SK-N-SH (cell line): ENCODE measurements around the gene CDK6. TPM values are rescaled to one million over a fixed set of nuclear protein-coding genes. Genes with fewer than 3 reads are reported as not detected.

Experiments
- CTCF ChIA-PET: fragments of 300-600, 350-600 bp; formaldehyde crosslinking; extraction: SDS; loops from one replicate; lab custom pipeline; 2021; lab: Yijun Ruan, JAX
- POLR2A ChIA-PET: fragments of 350-600 bp; sonication (Branson Sonifier 250); formaldehyde crosslinking; extraction: SDS; loops from one replicate; lab custom pipeline; 2020; ENCODE audit warnings: antibody characterized with exemption, inconsistent platforms; lab: Yijun Ruan, JAX
- DNase-seq: peaks from one replicate; pipeline ENCODE4 v3.0.0; 2012
- H2AFZ ChIP-seq: fragments of 200-600 bp; sonication (generic); 2 replicates; pipeline ENCODE4 v1.8.1; 2016; ENCODE audit warnings: antibody characterized with exemption, mild to moderate bottlenecking, low read depth
- H3F3A ChIP-seq: fragments of 200-600 bp; sonication (generic); replicated peaks from 2 replicates; pipeline ENCODE3; 2016; ENCODE audit warnings: antibody characterized with exemption, mild to moderate bottlenecking; ENCODE audit not compliant: insufficient read depth
- H3K27ac ChIP-seq, 2 experiments: fragments of 200-500 bp in 1 of 2; fragments of 200-600 bp in 1 of 2; sonication (Bioruptor generic) in 1 of 2; sonication (generic), shearing (Covaris generic) in 1 of 2; 2 replicates each; pipeline versions ENCODE4 v1.5.1 to v1.6.1; 2014 to 2016; ENCODE audit warnings: low read depth in 2 of 2, inconsistent platforms in 1 of 2, low read length in 1 of 2, mild to moderate bottlenecking in 1 of 2, mixed read lengths in 1 of 2
- H3K27me3 ChIP-seq: fragments of 200-600 bp; sonication (generic), shearing (Covaris generic); 2 replicates; pipeline ENCODE4 v1.6.1; 2016; ENCODE audit warnings: mixed run types; ENCODE audit not compliant: insufficient read depth
- H3K36me3 ChIP-seq, 2 experiments: fragments of 200-500 bp in 1 of 2; fragments of 200-600 bp in 1 of 2; sonication (Bioruptor generic) in 1 of 2; sonication (generic) in 1 of 2; replicated peaks in 1 of 2; 2 replicates each; pipeline versions ENCODE3 to v1.5.1; 2014 to 2016; ENCODE audit warnings: low read length in 1 of 2, mild to moderate bottlenecking in 1 of 2; ENCODE audit not compliant: insufficient read depth in 2 of 2, control insufficient read depth in 1 of 2
- H3K4me1 ChIP-seq, 2 experiments: fragments of 200-500 bp in 1 of 2; fragments of 200-600 bp in 1 of 2; sonication (Bioruptor generic) in 1 of 2; sonication (generic), shearing (Covaris generic) in 1 of 2; 2 replicates each; pipeline versions ENCODE4 v1.5.1 to v1.6.1; 2014 to 2016; ENCODE audit warnings: low read depth in 1 of 2, low read length in 1 of 2, mixed run types in 1 of 2; ENCODE audit not compliant: insufficient read depth in 2 of 2, control insufficient read depth in 1 of 2
- H3K4me2 ChIP-seq: fragments of 200-600 bp; sonication (generic), shearing (Covaris generic); 2 replicates; pipeline ENCODE4 v1.6.1; 2017; ENCODE audit warnings: mixed run types
- H3K4me3 ChIP-seq, 2 experiments: fragments of 200-500 bp in 1 of 2; fragments of 200-600 bp in 1 of 2; sonication (Bioruptor generic) in 1 of 2; sonication (generic), shearing (Covaris generic) in 1 of 2; 2 replicates each; pipeline versions ENCODE4 v1.5.1 to v1.8.1; 2014 to 2016; ENCODE audit warnings: low read depth in 2 of 2, inconsistent platforms in 1 of 2, low read length in 1 of 2, mild to moderate bottlenecking in 1 of 2, mixed read lengths in 1 of 2, moderate library complexity in 1 of 2
- H3K79me2 ChIP-seq: fragments of 200-600 bp; sonication (generic); 2 replicates; pipeline ENCODE4 v1.8.1; 2017; ENCODE audit warnings: mild to moderate bottlenecking; ENCODE audit not compliant: insufficient read depth
- H3K9ac ChIP-seq: fragments of 200-600 bp; sonication (generic); 2 replicates; pipeline ENCODE4 v1.6.1; 2017; ENCODE audit warnings: mixed run types
- H3K9me2 ChIP-seq: fragments of 200-600 bp; sonication (generic); 2 replicates; pipeline ENCODE4 v1.6.1; 2017; ENCODE audit warnings: mixed run types
- H3K9me3 ChIP-seq: fragments of 200-600 bp; sonication (generic); 2 replicates; pipeline ENCODE4 v1.6.1; 2017; ENCODE audit warnings: mixed run types, mild to moderate bottlenecking, moderate library complexity
- H4K20me1 ChIP-seq: fragments of 200-600 bp; sonication (generic); 2 replicates; pipeline ENCODE4 v1.6.1; 2017; ENCODE audit warnings: mild to moderate bottlenecking, mixed run types; ENCODE audit not compliant: insufficient read depth
- ELF1 ChIP-seq: IDR thresholded peaks from 2 replicates; pipeline ENCODE4 v1.4.0; 2012
- EP300 ChIP-seq, 2 experiments: IDR thresholded peaks; 2 replicates each; pipeline versions ENCODE4 v1.4.0 to v1.6.1; 2012; ENCODE audit warnings: borderline replicate concordance in 1 of 2, low read depth in 1 of 2, low read length in 1 of 2
- FOSL2 ChIP-seq: IDR thresholded peaks from 2 replicates; pipeline ENCODE4 v1.4.0; 2012; ENCODE audit warnings: low read depth, mild to moderate bottlenecking, moderate library complexity, borderline replicate concordance
- FOXM1 ChIP-seq: IDR thresholded peaks from 2 replicates; pipeline ENCODE4 v1.4.0; 2012; ENCODE audit warnings: low read depth, mild to moderate bottlenecking
- GATA2 ChIP-seq: sonication (generic); formaldehyde crosslinking; IDR thresholded peaks from 2 replicates; pipeline ENCODE4 v1.5.0; 2020; ENCODE audit warnings: mild to moderate bottlenecking, missing genetic modification reagents
- MEF2A ChIP-seq: IDR thresholded peaks from 2 replicates; pipeline ENCODE4 v1.4.0; 2012; ENCODE audit warnings: low read depth, borderline replicate concordance
- MXI1 ChIP-seq: IDR thresholded peaks from 2 replicates; pipeline ENCODE4 v1.6.1; 2012; ENCODE audit warnings: mild to moderate bottlenecking, low read depth, low read length, improper control_type of control experiment
- RAD21 ChIP-seq: IDR thresholded peaks from 2 replicates; pipeline ENCODE4 v1.6.1; 2012; ENCODE audit warnings: mild to moderate bottlenecking, low read length
- RXRA ChIP-seq: IDR thresholded peaks from 2 replicates; pipeline ENCODE4 v1.4.0; 2012; ENCODE audit warnings: low read depth, mild to moderate bottlenecking, borderline replicate concordance
- SIN3A ChIP-seq: IDR thresholded peaks from 2 replicates; pipeline ENCODE4 v1.6.1; 2012; ENCODE audit warnings: low read depth, mild to moderate bottlenecking, low read length, moderate library complexity, borderline replicate concordance
- TEAD4 ChIP-seq: IDR thresholded peaks from 2 replicates; pipeline ENCODE4 v1.4.0; 2012; ENCODE audit warnings: mild to moderate bottlenecking, borderline replicate concordance; ENCODE audit not compliant: insufficient read depth
- WGBS: methylation state at CpG from one replicate; pipeline ENCODE4 v1.1.6; 2017; ENCODE audit warnings: low lambda C conversion rate; 5-methylcytosine and 5-hydroxymethylcytosine counted together
- polyA plus RNA-seq, 3 experiments: library from polyadenylated mRNA; depleted of rRNA; stranded (reverse); fragments of >200 nt; gene quantifications; 2 replicates each; pipeline ENCODE4 v1.2.3, GENCODE V29; 2012

CDK6 gene
- polyA plus RNA-seq, 1 of the 3 experiments (the other 2 are of a cell fraction) = 30.3 TPM

- no peaks in the 10 kb centered on the region for H3K9me3 ChIP-seq
- TF ChIP-seq RAD21 = 0 out of 2 replicates have a peak, but pooled peaks have one; percentile 1
- TF ChIP-seq SIN3A = 0 out of 2 replicates have a peak, but pooled peaks have one; percentile 18
- TF ChIP-seq EP300 (IDR thresholded peaks at IDR 0.05; ENCODE audit: borderline replicate concordance in 1 of 2, low read depth in 1 of 2, low read length in 1 of 2) = peak in 1 of 2 experiments; percentile 82; a peak in 2 of 4 replicates
- TF ChIP-seq ELF1 = no peak
- TF ChIP-seq GATA2 (CRISPR knock-in tag) = peak; percentile 78
- TF ChIP-seq MXI1 = 0 out of 2 replicates have a peak, but pooled peaks have one; percentile 48
- CTCF ChIA-PET = interaction anchor here (0.6 to 2.5 kb wide), 12 partner anchors 10 to 1786 kb away, joined by 3 to 15 read pairs (median 4); no protein-coding TSS in a partner anchor
- peaks cover 41% of the 10 kb centered on the region for H3F3A ChIP-seq
- no peak overlapping the region for H3K4me2 ChIP-seq
- no peak overlapping the region for H3K9ac ChIP-seq
- WGBS = 64% methylated on average over 9 of the region's 9 CpGs
- POLR2A ChIA-PET = no interaction called here
- peaks cover 88% of the 10 kb centered on the region for H3K79me2 ChIP-seq
- H2AFZ ChIP-seq = no peak overlapping the region
- H3K27me3 ChIP-seq = no peaks in the 10 kb centered on the region
- peak; percentile 45 for DNase-seq
- no peak overlapping the region for H3K4me3 ChIP-seq
- peaks cover 31 to 34% of the 10 kb centered on the region in 2 experiments for H3K4me1 ChIP-seq
- H4K20me1 ChIP-seq = no peaks in the 10 kb centered on the region
- peaks cover 16 to 50% of the 10 kb centered on the region in 2 experiments for H3K36me3 ChIP-seq
- no peaks in the 10 kb centered on the region for H3K9me2 ChIP-seq
- H3K27ac ChIP-seq = peak overlapping the region; percentile 80 to 98
Observed at GRCh38 chr7:92754919-92755581, 81.3 kb downstream of the CDK6 start.

DNA sequence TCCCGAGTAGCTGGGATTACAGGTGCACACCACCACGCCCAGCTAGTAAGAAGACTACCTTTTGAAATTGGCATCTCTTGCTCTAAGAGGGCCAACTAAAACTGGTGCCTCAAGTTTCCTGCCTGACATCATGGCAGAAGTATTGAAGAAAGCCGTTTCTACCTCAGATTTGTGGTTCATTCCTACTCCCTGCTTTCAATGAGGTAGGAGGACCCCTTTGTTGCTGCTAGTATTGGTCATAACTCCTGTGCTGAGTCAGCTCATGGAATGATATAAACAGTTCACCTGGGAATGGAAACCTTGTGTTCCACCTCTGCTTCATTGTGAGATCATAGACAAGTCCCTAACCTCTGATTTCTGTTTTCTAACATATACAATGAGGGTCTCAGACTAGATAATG is 82.8 kb downstream of the CDK6 start:
- TF ChIP-seq MXI1 = no peak
- no peak for TF ChIP-seq RXRA
- TF ChIP-seq FOSL2 = peak; percentile 25; the same call in 1 of the 2 replicates
- TF ChIP-seq MEF2A = no peak
- TF ChIP-seq FOXM1 = no peak
- no peak for TF ChIP-seq TEAD4
- TF ChIP-seq, all 33 proteins: peak for 1
- no peaks in the 10 kb centered on the region for H3K27me3 ChIP-seq
- no peak overlapping the region for H2AFZ ChIP-seq
- no peaks in the 10 kb centered on the region for H4K20me1 ChIP-seq
- H3K79me2 ChIP-seq = peaks cover 88% of the 10 kb centered on the region
- 90% methylated on average over 3 of the region's 3 CpGs for WGBS
- H3K9me2 ChIP-seq = no peaks in the 10 kb centered on the region
- H3K4me3 ChIP-seq = no peak overlapping the region
- peaks cover 13 to 51% of the 10 kb centered on the region in 2 experiments for H3K36me3 ChIP-seq
- no peak overlapping the region for H3K9ac ChIP-seq
- H3K4me2 ChIP-seq = 0 out of 2 replicates have a peak overlapping the region, but pooled peaks have one; percentile 3
- no peaks in the 10 kb centered on the region for H3K9me3 ChIP-seq
- CTCF ChIA-PET = interaction anchor here (1.8 to 2.5 kb wide), 2 partner anchors 16 to 79 kb away, joined by 4 to 15 read pairs; no protein-coding TSS in a partner anchor
- H3K27ac ChIP-seq = peak overlapping the region in 1 of 2 experiments; percentile 98; a peak in 2 of 4 replicates
- peaks cover 28 to 34% of the 10 kb centered on the region in 2 experiments for H3K4me1 ChIP-seq
- POLR2A ChIA-PET = no interaction called here
- H3F3A ChIP-seq = peaks cover 41% of the 10 kb centered on the region
- DNase-seq = no peak
